GM12878 (cell line): Measurements from ENCODE around the gene PLA2G5. TPM values are rescaled to one million over a fixed set of nuclear protein-coding genes. Genes with fewer than 3 reads are reported as not detected.

Experiments
- ATAC-seq: fragments of 200-7000 bp; cut with Tn5 transposase; 3 replicates; pipeline ENCODE4 v1.9.1; 2020; ENCODE audit warnings: mild to moderate bottlenecking, moderate library complexity
- BruUV-seq: library from RNA; stranded (reverse); fragments of 400-500 nt; replicated peaks from 2 replicates; lab custom pipeline; 2021; lab: Mats Ljungman, UMichigan
- CTCF ChIA-PET: fragments of 300-600 bp; sonication (Branson Sonifier 250); formaldehyde crosslinking; extraction: SDS; loops from one replicate; lab custom pipeline; 2021; ENCODE audit warnings: inconsistent platforms; lab: Yijun Ruan, JAX
- POLR2A ChIA-PET: fragments of 350-600 bp; formaldehyde crosslinking; extraction: SDS; loops from one replicate; lab custom pipeline; 2021; ENCODE audit warnings: inconsistent platforms; lab: Charles Lee
- RAD21 ChIA-PET: fragments of 300-600 bp; sonication (Branson Sonifier 250); formaldehyde crosslinking; loops from one replicate; lab custom pipeline; 2023; ENCODE audit warnings: antibody characterized with exemption; ENCODE audit not compliant: unreplicated experiment; lab: Charles Lee
- SMC1A ChIA-PET: fragments of 300-600 bp; sonication (Branson Sonifier 250); formaldehyde crosslinking; loops from one replicate; lab custom pipeline; 2023; ENCODE audit not compliant: unreplicated experiment, uncharacterized antibody; lab: Charles Lee
- DNase-seq: peaks from one replicate; pipeline ENCODE4 v3.0.0-alpha.2; 2011; ENCODE audit warnings: low read depth, low spot score
- FAIRE-seq: peaks from 3 replicates; lab custom pipeline; 2011; peaks lifted over from hg19 to GRCh38; lab: Jason Lieb, UNC
- H2AFZ ChIP-seq: 2 replicates; pipeline ENCODE4 v1.6.0; 2011; ENCODE audit warnings: low read depth, low read length, control low read depth; ENCODE audit not compliant: control insufficient read depth
- H3K27ac ChIP-seq: 2 replicates; pipeline ENCODE4 v1.5.1; 2011; ENCODE audit warnings: control low read depth; ENCODE audit not compliant: control insufficient read depth, insufficient read depth
- H3K27me3 ChIP-seq, 2 experiments: replicated peaks in 1 of 2; 2 replicates each; pipeline versions ENCODE4 v1.6.0 to v1.6.1; 2011; ENCODE audit warnings: low read length in 1 of 2; ENCODE audit not compliant: control insufficient read depth in 2 of 2, insufficient read depth in 2 of 2
- H3K36me3 ChIP-seq, 2 experiments: 2 replicates each; pipeline ENCODE4 v1.5.1; 2011; ENCODE audit warnings: low read length in 1 of 2; ENCODE audit not compliant: control insufficient read depth in 2 of 2, insufficient read depth in 2 of 2
- H3K4me1 ChIP-seq: 2 replicates; pipeline ENCODE4 v1.6.1; 2011; ENCODE audit warnings: mild to moderate bottlenecking, low read length, moderate library complexity, mixed read lengths; ENCODE audit not compliant: control insufficient read depth, insufficient read depth
- H3K4me2 ChIP-seq: 2 replicates; pipeline ENCODE4 v1.6.0; 2011; ENCODE audit warnings: control low read depth; ENCODE audit not compliant: control insufficient read depth, insufficient read depth
- H3K4me3 ChIP-seq: fragments of 200-600 bp; sonication (generic); 2 replicates; pipeline ENCODE4 v1.5.1; 2016
- H3K79me2 ChIP-seq: 2 replicates; pipeline ENCODE4 v1.6.0; 2011; ENCODE audit warnings: low read length; ENCODE audit not compliant: control insufficient read depth, insufficient read depth
- H3K9ac ChIP-seq: 2 replicates; pipeline ENCODE4 v1.8.0; 2011; ENCODE audit warnings: low read length, control low read depth, mixed read lengths; ENCODE audit not compliant: control insufficient read depth, insufficient read depth
- H3K9me3 ChIP-seq: replicated peaks from 3 replicates; pipeline ENCODE4 v1.5.1; 2011; ENCODE audit warnings: mild to moderate bottlenecking, low read length; ENCODE audit not compliant: control insufficient read depth, insufficient read depth
- H4K20me1 ChIP-seq: 2 replicates; pipeline ENCODE4 v1.6.0; 2011; ENCODE audit not compliant: control insufficient read depth, insufficient read depth
- BCL11A ChIP-seq: IDR thresholded peaks from 2 replicates; pipeline ENCODE4 v1.6.1; 2011; ENCODE audit warnings: low read depth, low read length
- BMI1 ChIP-seq: fragments of 450-650 bp; IDR thresholded peaks from 2 replicates; pipeline ENCODE4 v1.6.1; 2016; ENCODE audit warnings: mild to moderate bottlenecking, moderate library complexity, borderline replicate concordance
- CBX3 ChIP-seq: fragments of 200-600 bp; sonication (generic); IDR thresholded peaks from 2 replicates; pipeline ENCODE4 v1.6.1; 2016; ENCODE audit warnings: low read depth, borderline replicate concordance
- DPF2 ChIP-seq: fragments of 450-650 bp; IDR thresholded peaks from 2 replicates; pipeline ENCODE4 v1.6.1; 2017; ENCODE audit warnings: mild to moderate bottlenecking
- ETV6 ChIP-seq, 2 experiments: fragments of 450-650 bp in 1 of 2; IDR thresholded peaks in 1 of 2; conservative IDR thresholded peaks in 1 of 2; 2 replicates each; pipeline ENCODE4 v1.6.1; 2014; ENCODE audit warnings: antibody characterized with exemption in 1 of 2, borderline replicate concordance in 1 of 2, low read depth in 1 of 2, mild to moderate bottlenecking in 1 of 2, moderate library complexity in 1 of 2
- HDAC2 ChIP-seq: fragments of 200-600 bp; sonication (generic); IDR thresholded peaks from 2 replicates; pipeline ENCODE4 v1.6.1; 2017
- IKZF1 ChIP-seq: fragments of 450-650 bp; conservative IDR thresholded peaks from 2 replicates; pipeline ENCODE4 v1.6.1; 2017; ENCODE audit warnings: antibody characterized with exemption, mild to moderate bottlenecking
- IKZF2 ChIP-seq, 2 experiments: fragments of 450-650 bp; IDR thresholded peaks; 2 replicates each; pipeline ENCODE4 v1.6.1; 2017; ENCODE audit warnings: mild to moderate bottlenecking in 2 of 2, moderate library complexity in 2 of 2
- KDM1A ChIP-seq: fragments of 200-600 bp; sonication (generic); IDR thresholded peaks from 2 replicates; pipeline ENCODE4 v1.6.1; 2016; ENCODE audit warnings: borderline replicate concordance
- MTA2 ChIP-seq: fragments of 450-650 bp; IDR thresholded peaks from 2 replicates; pipeline ENCODE4 v1.6.1; 2016; ENCODE audit warnings: low read depth, mild to moderate bottlenecking, moderate library complexity
- MXI1 ChIP-seq: fragments of 150-350 bp; IDR thresholded peaks from 2 replicates; pipeline ENCODE4 v1.6.1; 2011; ENCODE audit warnings: low read depth, mild to moderate bottlenecking, inconsistent platforms, low read length, improper control_type of control experiment
- MYC ChIP-seq: IDR thresholded peaks from 2 replicates; pipeline ENCODE4 v1.6.1; 2011; ENCODE audit warnings: mild to moderate bottlenecking, low read length, moderate library complexity, inconsistent platforms; ENCODE audit not compliant: insufficient read depth, insufficient replicate concordance, insufficient read length, severe bottlenecking
- NFIC ChIP-seq: IDR thresholded peaks from 2 replicates; pipeline ENCODE4 v1.6.1; 2012; ENCODE audit warnings: low read depth, mild to moderate bottlenecking, inconsistent platforms, low read length, moderate library complexity
- NR2F1 ChIP-seq: fragments of 450-650 bp; conservative IDR thresholded peaks from 2 replicates; pipeline ENCODE4 v1.6.1; 2017; ENCODE audit warnings: mild to moderate bottlenecking
- TAF1 ChIP-seq: IDR thresholded peaks from 2 replicates; pipeline ENCODE4 v1.6.1; 2011; ENCODE audit warnings: mild to moderate bottlenecking, low read depth, low read length, borderline replicate concordance
- TCF3 ChIP-seq: IDR thresholded peaks from 2 replicates; pipeline ENCODE4 v1.6.1; 2012; ENCODE audit warnings: low read depth, mild to moderate bottlenecking, low read length, borderline replicate concordance; ENCODE audit not compliant: insufficient read depth
- ZNF217 ChIP-seq: fragments of 450-650 bp; IDR thresholded peaks from 2 replicates; pipeline ENCODE4 v1.6.1; 2017; ENCODE audit warnings: antibody characterized with exemption, mild to moderate bottlenecking
- ZNF274 ChIP-seq: IDR thresholded peaks from one replicate; pipeline ENCODE4 v1.8.0; 2011; ENCODE audit not compliant: insufficient read length, insufficient read depth
- WGBS: methylation state at CpG from one replicate; pipeline ENCODE4 v1.1.6; 2016; ENCODE audit warnings: low lambda C conversion rate; ENCODE audit not compliant: insufficient replicate concordance, insufficient coverage; ENCODE audit errors: missing lambda C conversion rate; 5-methylcytosine and 5-hydroxymethylcytosine counted together
- in situ Hi-C: fragments of 300-500 bp; cut with MboI; formaldehyde crosslinking; loops from 9 replicates; pipeline ENCODE4 v1.14.3; 2018; ENCODE audit warnings: mixed read lengths
- intact Hi-C: fragments of 100-400 bp; cut with micrococcal nuclease; formaldehyde crosslinking; loops from one replicate; pipeline ENCODE4 v1.14.2; 2022; ENCODE audit not compliant: unreplicated experiment
- polyA plus RNA-seq, 11 experiments: library from polyadenylated mRNA; depleted of rRNA in 4 of 11; unstranded in 6 of 11; stranded (reverse) in 5 of 11; fragments of >200 nt; fragmentation: Nextera tagmentation in 4 of 11; fragmentation: Illumina TruSeq in 1 of 11; extraction: Ambion mirVana in 4 of 11; extraction: Trizol in 1 of 11; gene quantifications; 1 replicate in 1 of 11; 2 replicates in 10 of 11; pipeline versions ENCODE4 v1.2.1 to v1.2.3, GENCODE V29; 2011 to 2016; ENCODE audit warnings: inconsistent platforms in 2 of 11, missing spikeins in 2 of 11, low read depth in 1 of 11
- total RNA-seq, 4 experiments: library from RNA; depleted of rRNA in 3 of 4; stranded (reverse); fragments of >200 nt in 3 of 4; fragmentation: Illumina TruSeq in 1 of 4; extraction: Trizol in 1 of 4; gene quantifications; 2 replicates each; pipeline versions ENCODE4 v1.2.1 to v1.2.3, GENCODE V29; 2013 to 2021
- TF ChIP-seq, protein P1 (sequence below): IDR thresholded peaks from 2 replicates; pipeline ENCODE4 v1.6.1; 2011; ENCODE audit warnings: borderline replicate concordance, low read depth, mild to moderate bottlenecking, moderate library complexity, low read length; ENCODE audit not compliant: insufficient read depth, poor library complexity, severe bottlenecking
- TF ChIP-seq, protein P2 (sequence below): fragments of 150-350 bp; IDR thresholded peaks from 2 replicates; pipeline ENCODE4 v1.6.1; 2014; ENCODE audit warnings: mild to moderate bottlenecking, low read depth, low read length

Gene PLA2G5
- total and polyA plus RNA-seq, 10 of the 15 experiments (the other 5 are each of a cell fraction or from before 2014, with no cell fraction given): 0.10 to 0.19 (median 0.17) TPM; not detected in 7

- TF ChIP-seq MYC: no peak
- TF ChIP-seq HDAC2: no peak
- no peak for TF ChIP-seq KDM1A
- TF ChIP-seq, all 136 proteins: peak for 0
Observed at GRCh38 chr1:20057886-20058420, 12.0 kb upstream of the PLA2G5 start (continued).

GRCh38 chr1:20058531-20058930 lies 11.5 kb upstream of the PLA2G5 start:
- ChIA-PET RAD21 (interaction anchor here (0.8 to 2.6 kb wide), 9 partner anchors 11 to 93 kb away, joined by 3 to 12 read pairs (median 7); no protein-coding TSS in a partner anchor), POLR2A (interaction anchor here (1.2 to 1.9 kb wide), 3 partner anchors 12 to 22 kb away, joined by 5 to 6 read pairs (median 6); no protein-coding TSS in a partner anchor), SMC1A (interaction anchor here (1.0 to 3.6 kb wide), 9 partner anchors 8 to 98 kb away, joined by 3 to 27 read pairs (median 4); no protein-coding TSS in a partner anchor), CTCF (interaction anchor here (0.7 to 3.0 kb wide), 8 partner anchors 10 to 93 kb away, joined by 3 to 17 read pairs (median 4); no protein-coding TSS in a partner anchor)
- no TSS peak for BruUV-seq
- FAIRE-seq: peak; percentile 91
- Histone ChIP-seq H3K27me3 (no peaks in the 10 kb centered on the region), H3K4me3 (no peak overlapping the region), H3K4me1 (peaks cover 19% of the 10 kb centered on the region), H3K36me3 (no peaks in the 10 kb centered on the region), H2AFZ (no peak overlapping the region), H3K4me2 (peak overlapping the region; percentile 44; the same call in 1 of the 2 replicates), H4K20me1 (no peaks in the 10 kb centered on the region), H3K79me2 (no peaks in the 10 kb centered on the region), H3K9ac (no peak overlapping the region), H3K27ac (no peak overlapping the region), H3K9me3 (no peaks in the 10 kb centered on the region; the same call in 2 of the 3 replicates)
- no peak for DNase-seq
- ATAC-seq: peak; percentile 83
- in situ Hi-C loops: no loop called here
- WGBS: 6% methylated on average over 1 of the region's 1 CpG
- intact Hi-C loops: no loop called here
- TF ChIP-seq DPF2 (peak; percentile 80), IKZF2 (IDR thresholded peaks at IDR 0.05) (peak; percentile 73 to 74; a peak in 3 of 4 replicates), NFIC (0 out of 2 replicates have a peak, but pooled peaks have one; percentile 25), TAF1 (no peak), MXI1 (no peak), CBX3 (no peak), ZNF217 (no peak), TCF3 (no peak), BCL11A (peak; percentile 51; the same call in 1 of the 2 replicates), MTA2 (peak; percentile 52), IKZF1 (peak; percentile 73; the same call in 1 of the 2 replicates), BMI1 (peak; percentile 49; the same call in 1 of the 2 replicates), ETV6 (conservative IDR thresholded peaks at IDR 0.05 in 1 of 2, IDR thresholded peaks at IDR 0.05 in 1 of 2; ENCODE audit: borderline replicate concordance in 1 of 2, low read depth in 1 of 2) (no peak), ZNF274 (no peak), NR2F1 (peak; percentile 52)
- TF ChIP-seq, protein P1, sequence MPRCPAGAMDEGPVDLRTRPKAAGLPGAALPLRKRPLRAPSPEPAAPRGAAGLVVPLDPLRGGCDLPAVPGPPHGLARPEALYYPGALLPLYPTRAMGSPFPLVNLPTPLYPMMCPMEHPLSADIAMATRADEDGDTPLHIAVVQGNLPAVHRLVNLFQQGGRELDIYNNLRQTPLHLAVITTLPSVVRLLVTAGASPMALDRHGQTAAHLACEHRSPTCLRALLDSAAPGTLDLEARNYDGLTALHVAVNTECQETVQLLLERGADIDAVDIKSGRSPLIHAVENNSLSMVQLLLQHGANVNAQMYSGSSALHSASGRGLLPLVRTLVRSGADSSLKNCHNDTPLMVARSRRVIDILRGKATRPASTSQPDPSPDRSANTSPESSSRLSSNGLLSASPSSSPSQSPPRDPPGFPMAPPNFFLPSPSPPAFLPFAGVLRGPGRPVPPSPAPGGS: no peak
- TF ChIP-seq, protein P2, sequence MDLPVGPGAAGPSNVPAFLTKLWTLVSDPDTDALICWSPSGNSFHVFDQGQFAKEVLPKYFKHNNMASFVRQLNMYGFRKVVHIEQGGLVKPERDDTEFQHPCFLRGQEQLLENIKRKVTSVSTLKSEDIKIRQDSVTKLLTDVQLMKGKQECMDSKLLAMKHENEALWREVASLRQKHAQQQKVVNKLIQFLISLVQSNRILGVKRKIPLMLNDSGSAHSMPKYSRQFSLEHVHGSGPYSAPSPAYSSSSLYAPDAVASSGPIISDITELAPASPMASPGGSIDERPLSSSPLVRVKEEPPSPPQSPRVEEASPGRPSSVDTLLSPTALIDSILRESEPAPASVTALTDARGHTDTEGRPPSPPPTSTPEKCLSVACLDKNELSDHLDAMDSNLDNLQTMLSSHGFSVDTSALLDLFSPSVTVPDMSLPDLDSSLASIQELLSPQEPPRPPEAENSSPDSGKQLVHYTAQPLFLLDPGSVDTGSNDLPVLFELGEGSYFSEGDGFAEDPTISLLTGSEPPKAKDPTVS: no peak
